IMR-90 (cell line): Measurements from ENCODE around the gene ANTXRL. TPM values are rescaled to one million over a fixed set of nuclear protein-coding genes. Genes with fewer than 3 reads are reported as not detected.
"Not testable (repeated sequence)": the region's sequence is repeated elsewhere in the genome, so short reads cannot be mapped to it uniquely, and the experiment has no call there.

Experiments
- ATAC-seq: fragments of 200-7000 bp; cut with Tn5 transposase; 2 replicates; pipeline ENCODE4 v1.9.1; 2020; ENCODE audit warnings: low read depth, mild to moderate bottlenecking, moderate library complexity
- BruUV-seq: library from RNA; stranded (reverse); fragments of 400-500 nt; replicated peaks from 2 replicates; lab custom pipeline; 2021; lab: Mats Ljungman, UMichigan
- CTCF ChIA-PET: fragments of 300-600 bp; formaldehyde crosslinking; extraction: SDS; loops from one replicate; lab custom pipeline; 2021; ENCODE audit warnings: antibody characterized with exemption; lab: Yijun Ruan, JAX
- POLR2A ChIA-PET: fragments of 300-600 bp; sonication (Branson Sonifier 250); formaldehyde crosslinking; loops from one replicate; lab custom pipeline; 2022; ENCODE audit warnings: antibody characterized with exemption; ENCODE audit not compliant: unreplicated experiment; lab: Charles Lee
- DNase-seq: peaks from one replicate; pipeline ENCODE4 v3.0.0; 2013
- H2AFZ ChIP-seq: replicated peaks from 2 replicates; pipeline ENCODE3; 2013; ENCODE audit warnings: low read length, mild to moderate bottlenecking; ENCODE audit not compliant: poor library complexity
- H2AK5ac ChIP-seq: 2 replicates; pipeline ENCODE4 v1.6.1; 2013; ENCODE audit warnings: low read depth, low read length, inconsistent platforms
- H2AK9ac ChIP-seq: replicated peaks from 2 replicates; pipeline ENCODE3; 2013; ENCODE audit warnings: mild to moderate bottlenecking, low read depth, low read length, moderate library complexity; ENCODE audit not compliant: poor library complexity
- H2BK120ac ChIP-seq: 2 replicates; pipeline ENCODE4 v1.6.1; 2013; ENCODE audit warnings: low read depth, low read length, inconsistent platforms
- H2BK15ac ChIP-seq: 3 replicates; pipeline ENCODE4 v1.6.1; 2013; ENCODE audit warnings: low read depth, low read length, inconsistent platforms
- H2BK20ac ChIP-seq: 2 replicates; pipeline ENCODE4 v1.6.1; 2013; ENCODE audit warnings: low read depth, mild to moderate bottlenecking, inconsistent platforms, low read length, moderate library complexity
- H2BK5ac ChIP-seq: 2 replicates; pipeline ENCODE4 v1.6.1; 2013; ENCODE audit warnings: mild to moderate bottlenecking, low read depth, low read length, inconsistent platforms; ENCODE audit not compliant: poor library complexity, severe bottlenecking
- H3K14ac ChIP-seq: replicated peaks from 2 replicates; pipeline ENCODE4 v1.6.1; 2013; ENCODE audit warnings: low read depth, low read length, inconsistent platforms
- H3K18ac ChIP-seq: 2 replicates; pipeline ENCODE4 v1.6.1; 2013; ENCODE audit warnings: low read depth, low read length, control low read depth
- H3K23ac ChIP-seq: 2 replicates; pipeline ENCODE4 v1.6.1; 2013; ENCODE audit warnings: low read depth, low read length, inconsistent platforms
- H3K27ac ChIP-seq: 2 replicates; pipeline ENCODE4 v1.5.1; 2013; ENCODE audit warnings: mild to moderate bottlenecking, control low read depth, low read length; ENCODE audit not compliant: insufficient read depth
- H3K27me3 ChIP-seq: 2 replicates; pipeline ENCODE4 v1.6.1; 2013; ENCODE audit warnings: low read length; ENCODE audit not compliant: control insufficient read depth, insufficient read depth
- H3K36me3 ChIP-seq: 2 replicates; pipeline ENCODE4 v1.6.1; 2013; ENCODE audit warnings: low read length, mixed read lengths; ENCODE audit not compliant: control insufficient read depth, insufficient read depth
- H3K4ac ChIP-seq: 2 replicates; pipeline ENCODE4 v1.6.1; 2013; ENCODE audit warnings: low read depth, low read length, inconsistent platforms
- H3K4me1 ChIP-seq: 2 replicates; pipeline ENCODE4 v1.6.1; 2013; ENCODE audit warnings: low read length, mixed read lengths; ENCODE audit not compliant: control insufficient read depth, insufficient read depth
- H3K4me2 ChIP-seq: 2 replicates; pipeline ENCODE4 v1.6.1; 2013; ENCODE audit warnings: low read depth, mild to moderate bottlenecking, control low read depth, low read length, moderate library complexity
- H3K4me3 ChIP-seq: 2 replicates; pipeline ENCODE4 v1.5.1; 2013; ENCODE audit warnings: low read depth, mild to moderate bottlenecking, control low read depth, low read length, moderate library complexity; ENCODE audit not compliant: insufficient read depth
- H3K56ac ChIP-seq: 2 replicates; pipeline ENCODE4 v1.6.1; 2013; ENCODE audit warnings: low read length, inconsistent platforms; ENCODE audit not compliant: insufficient read depth; ENCODE audit errors: extremely low read depth
- H3K79me1 ChIP-seq, 2 experiments: 2 replicates each; pipeline ENCODE4 v1.6.1; 2013; ENCODE audit warnings: low read length in 2 of 2, inconsistent platforms in 1 of 2, low read depth in 1 of 2
- H3K9ac ChIP-seq: 2 replicates; pipeline ENCODE4 v1.6.1; 2013; ENCODE audit warnings: low read depth, low read length, control low read depth
- H3K9me1 ChIP-seq: 2 replicates; pipeline ENCODE4 v1.6.1; 2013; ENCODE audit warnings: low read length, inconsistent platforms; ENCODE audit not compliant: insufficient read depth
- H3K9me3 ChIP-seq: 2 replicates; pipeline ENCODE4 v1.6.1; 2013; ENCODE audit warnings: low read length; ENCODE audit not compliant: control insufficient read depth, insufficient read depth
- H4K20me1 ChIP-seq: 2 replicates; pipeline ENCODE4 v1.6.1; 2013; ENCODE audit warnings: low read length, inconsistent platforms; ENCODE audit not compliant: insufficient read depth
- H4K5ac ChIP-seq: 2 replicates; pipeline ENCODE4 v1.6.1; 2013; ENCODE audit warnings: mild to moderate bottlenecking, low read depth, low read length, control low read depth
- H4K8ac ChIP-seq, 2 experiments: 2 replicates each; pipeline ENCODE4 v1.6.1; 2013; ENCODE audit warnings: low read depth in 2 of 2, low read length in 2 of 2, control low read depth in 1 of 2, inconsistent platforms in 1 of 2
- H4K91ac ChIP-seq: 2 replicates; pipeline ENCODE4 v1.6.1; 2013; ENCODE audit warnings: low read depth, low read length, inconsistent platforms; ENCODE audit not compliant: insufficient read depth
- WGBS, 2 experiments: methylation state at CpG; one replicate each; pipeline versions ENCODE4 v1.1.5 to v1.1.7; 2013; ENCODE audit warnings: missing lambda C conversion rate in 2 of 2; ENCODE audit not compliant: insufficient read length in 1 of 2; ENCODE audit errors: extremely low coverage in 2 of 2; 5-methylcytosine and 5-hydroxymethylcytosine counted together
- dilution Hi-C: fragments of 300-500 bp; cut with HindIII; formaldehyde crosslinking; loops from one replicate; pipeline ENCODE4 v1.14.3; 2018; ENCODE audit warnings: low sequenced_read_pairs; ENCODE audit not compliant: unreplicated experiment
- in situ Hi-C: fragments of 300-500 bp; cut with MboI; formaldehyde crosslinking; loops from 3 replicates; pipeline ENCODE4 v1.14.3; 2019; ENCODE audit warnings: low sequenced_read_pairs, inconsistent platforms, mixed read lengths
- intact Hi-C: fragments of 100-400 bp; cut with micrococcal nuclease; formaldehyde crosslinking; loops from 2 replicates; pipeline ENCODE4 v1.10.0; 2022
- polyA plus RNA-seq, 3 experiments: library from polyadenylated mRNA; depleted of rRNA; stranded (reverse); fragments of >200 nt; gene quantifications; 2 replicates each; pipeline ENCODE4 v1.2.3, GENCODE V29; 2012; ENCODE audit warnings: low replicate concordance in 1 of 3
- total RNA-seq: library from RNA; depleted of rRNA; stranded (reverse); fragments of >200 nt; gene quantifications from 2 replicates; pipeline ENCODE4 v1.2.3, GENCODE V29; 2012

Gene ANTXRL
- total and polyA plus RNA-seq, 2 of the 4 experiments (the other 2 are of a cell fraction) = not detected

GRCh38 chr10:46367666-46368240 lies 81.0 kb downstream of the ANTXRL start:
- H3K36me3 ChIP-seq, H3K4me2 ChIP-seq, H2BK15ac ChIP-seq, H3K27ac ChIP-seq, H4K91ac ChIP-seq, dilution Hi-C loops, H3K9me1 ChIP-seq, H3K14ac ChIP-seq, CTCF ChIA-PET, H4K20me1 ChIP-seq, H3K4ac ChIP-seq, H2BK120ac ChIP-seq, H2BK5ac ChIP-seq, H2AK9ac ChIP-seq, H4K8ac ChIP-seq, DNase-seq, H3K56ac ChIP-seq, H3K9me3 ChIP-seq, H3K79me1 ChIP-seq, H4K5ac ChIP-seq, intact Hi-C loops, H2BK20ac ChIP-seq, ATAC-seq, in situ Hi-C loops, H3K23ac ChIP-seq, POLR2A ChIA-PET, H2AFZ ChIP-seq, H3K27me3 ChIP-seq, H3K18ac ChIP-seq, H3K4me1 ChIP-seq, BruUV-seq, H3K9ac ChIP-seq, H3K4me3 ChIP-seq, H2AK5ac ChIP-seq: not testable (repeated sequence)
- WGBS, 2 experiments = no CpG with 5 or more reads among the region's 8 CpGs

GRCh38 chr10:46368956-46369355 lies 82.2 kb downstream of the ANTXRL start:
- H3K9me3 ChIP-seq, DNase-seq, H3K14ac ChIP-seq, H3K18ac ChIP-seq, H3K27me3 ChIP-seq, H3K23ac ChIP-seq, H3K4me3 ChIP-seq, H3K4ac ChIP-seq, H4K5ac ChIP-seq, ATAC-seq, H2BK15ac ChIP-seq, H2AK9ac ChIP-seq, H2BK20ac ChIP-seq, dilution Hi-C loops, H3K4me1 ChIP-seq, H3K4me2 ChIP-seq, H3K27ac ChIP-seq, H3K9me1 ChIP-seq, H2AFZ ChIP-seq, H2AK5ac ChIP-seq, CTCF ChIA-PET, POLR2A ChIA-PET, H2BK5ac ChIP-seq, H4K8ac ChIP-seq, H3K79me1 ChIP-seq, H3K9ac ChIP-seq, H2BK120ac ChIP-seq, H4K91ac ChIP-seq, BruUV-seq, in situ Hi-C loops, H3K56ac ChIP-seq, intact Hi-C loops, H4K20me1 ChIP-seq, H3K36me3 ChIP-seq: not testable (repeated sequence)
- no CpG with 5 or more reads among the region's 11 CpGs for WGBS, 2 experiments
